HepG2 (cell line): ENCODE results near the gene ZNF621. TPM values are rescaled to one million over a fixed set of nuclear protein-coding genes. Genes with fewer than 3 reads are reported as not detected.

ENCODE experiments used
- BRD4 ChIP-seq: sonication (generic); formaldehyde crosslinking; IDR thresholded peaks from 2 replicates; pipeline ENCODE4 v1.4.0; 2020; ENCODE audit warnings: missing genetic modification reagents
- ELF4 ChIP-seq: sonication (generic); formaldehyde crosslinking; IDR thresholded peaks from 2 replicates; pipeline ENCODE4 v1.5.0; 2020; ENCODE audit warnings: missing genetic modification reagents, mild to moderate bottlenecking, moderate library complexity, borderline replicate concordance
- HMGXB3 ChIP-seq: sonication (generic); formaldehyde crosslinking; IDR thresholded peaks from 2 replicates; pipeline ENCODE4 v1.4.0; 2020; ENCODE audit warnings: missing genetic modification reagents, borderline replicate concordance
- HOXD1 ChIP-seq: sonication (generic); formaldehyde crosslinking; IDR thresholded peaks from 2 replicates; pipeline ENCODE4 v1.5.0; 2020; ENCODE audit warnings: missing genetic modification reagents
- PITX1 ChIP-seq: sonication (generic); formaldehyde crosslinking; IDR thresholded peaks from 2 replicates; pipeline ENCODE4 v1.5.1; 2020; ENCODE audit warnings: mild to moderate bottlenecking, missing genetic modification reagents
- TEF ChIP-seq: sonication (generic); formaldehyde crosslinking; IDR thresholded peaks from 2 replicates; pipeline ENCODE4 v1.5.0; 2020; ENCODE audit warnings: missing genetic modification reagents
- TSC22D2 ChIP-seq: sonication (generic); formaldehyde crosslinking; IDR thresholded peaks from 2 replicates; pipeline ENCODE4 v1.5.1; 2020; ENCODE audit warnings: missing genetic modification reagents, mild to moderate bottlenecking, borderline replicate concordance
- ZNF101 ChIP-seq: sonication (generic); formaldehyde crosslinking; IDR thresholded peaks from 2 replicates; pipeline ENCODE4 v1.4.0; 2020; ENCODE audit warnings: mild to moderate bottlenecking, low read depth, missing genetic modification reagents, borderline replicate concordance
- ZNF232 ChIP-seq: sonication (generic); formaldehyde crosslinking; IDR thresholded peaks from 2 replicates; pipeline ENCODE4 v1.4.0; 2020; ENCODE audit warnings: missing genetic modification reagents, borderline replicate concordance
- ZNF580 ChIP-seq: IDR thresholded peaks from 2 replicates; pipeline ENCODE4 v1.6.1; 2016; ENCODE audit warnings: low read depth, borderline replicate concordance
- ZNF687 ChIP-seq: sonication (generic); formaldehyde crosslinking; IDR thresholded peaks from 2 replicates; pipeline ENCODE4 v1.5.1; 2020; ENCODE audit warnings: mild to moderate bottlenecking, missing genetic modification reagents, moderate library complexity
- polyA plus RNA-seq, 8 experiments: library from polyadenylated mRNA; depleted of rRNA in 3 of 8; stranded (reverse) in 7 of 8; unstranded in 1 of 8; fragments of >200 nt; fragmentation: Illumina TruSeq in 4 of 8; extraction: Trizol in 4 of 8; gene quantifications; 2 replicates each; pipeline versions ENCODE4 v1.2.1 to v1.2.3, GENCODE V29; 2011 to 2016; ENCODE audit warnings: low read depth in 4 of 8, missing spikeins in 1 of 8, mixed read lengths in 1 of 8; ENCODE audit not compliant: insufficient read depth in 1 of 8
- total RNA-seq, 5 experiments: library from RNA; depleted of rRNA; stranded (reverse); fragments of >200 nt; fragmentation: Illumina TruSeq; extraction: Trizol; gene quantifications; 2 replicates each; pipeline ENCODE4 v1.2.3, GENCODE V29; 2016; ENCODE audit warnings: low read depth in 1 of 5
- TF ChIP-seq, protein P1 (sequence below): sonication (generic); formaldehyde crosslinking; IDR thresholded peaks from 2 replicates; pipeline ENCODE4 v1.4.0; 2020; ENCODE audit warnings: mild to moderate bottlenecking, missing genetic modification reagents

Gene ZNF621
- total and polyA plus RNA-seq, 2 of the 13 experiments (the other 11 are each of a cell fraction or from before 2014, with no cell fraction given): 13.2 to 14.9 TPM

DNA sequence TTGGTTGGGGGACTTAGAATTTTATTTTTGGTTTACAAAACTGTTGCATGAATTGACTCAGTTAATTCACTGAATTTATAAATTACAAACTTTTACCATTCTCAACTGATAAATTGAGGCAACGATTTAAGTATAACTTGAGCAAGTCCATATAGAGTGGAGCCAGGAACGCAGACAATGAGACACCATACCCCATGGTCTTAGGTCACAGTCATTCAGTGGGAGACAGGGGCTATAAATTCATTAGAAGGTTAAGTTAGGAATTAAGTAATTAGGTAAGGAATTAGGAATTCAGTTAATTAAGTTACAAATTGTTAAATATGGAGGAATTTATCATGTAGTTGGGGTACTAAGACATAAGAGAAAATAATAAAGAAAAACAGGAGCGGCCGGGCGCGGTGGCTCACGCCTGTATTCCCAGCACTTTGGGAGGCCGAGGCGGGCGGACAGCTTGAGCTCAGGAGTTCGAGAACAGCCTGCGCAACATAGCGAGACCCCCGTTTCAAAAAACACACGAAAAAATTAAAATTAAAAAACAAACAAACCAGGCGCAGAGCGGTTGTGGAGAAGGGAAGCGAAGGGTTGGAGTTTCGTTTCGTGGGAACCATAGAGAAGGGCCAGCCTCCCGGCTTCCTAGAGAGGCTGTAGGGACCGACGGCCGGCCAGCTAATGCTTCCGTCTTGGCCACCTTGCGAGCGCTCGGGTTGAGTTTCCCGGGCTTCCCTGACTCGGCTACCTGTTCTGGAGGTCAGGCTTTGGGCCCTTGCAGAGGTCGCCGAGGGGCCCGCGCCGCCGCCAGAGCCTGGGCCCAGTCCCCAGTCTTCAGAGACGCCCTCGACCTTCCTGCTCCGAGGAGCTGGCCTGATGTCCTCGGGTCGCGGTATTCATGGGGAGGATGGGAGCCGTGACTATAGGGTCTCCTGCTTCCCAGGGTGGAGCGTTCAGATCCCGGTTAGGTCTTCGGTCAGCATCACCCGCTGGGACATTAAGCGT is 48.0 kb upstream of the ZNF621 start, which contains the start of gene ZNF619 (continued):
- TF ChIP-seq ZNF687 (peak; percentile 82), ZNF580 (CRISPR knock-in tag) (no peak), ZNF232 (CRISPR knock-in tag) (peak; percentile 52; the same call in 1 of the 2 replicates), HOXD1 (no peak), PITX1 (0 out of 2 replicates have a peak, but pooled peaks have one; percentile 23), TSC22D2 (CRISPR knock-in tag) (no peak), HMGXB3 (CRISPR knock-in tag) (no peak), TEF (CRISPR knock-in tag) (no peak), ELF4 (CRISPR knock-in tag) (peak; percentile 52; the same call in 1 of the 2 replicates), ZNF101 (CRISPR knock-in tag) (no peak), BRD4 (peak; percentile 38; the same call in 1 of the 2 replicates)
- TF ChIP-seq, protein P1, sequence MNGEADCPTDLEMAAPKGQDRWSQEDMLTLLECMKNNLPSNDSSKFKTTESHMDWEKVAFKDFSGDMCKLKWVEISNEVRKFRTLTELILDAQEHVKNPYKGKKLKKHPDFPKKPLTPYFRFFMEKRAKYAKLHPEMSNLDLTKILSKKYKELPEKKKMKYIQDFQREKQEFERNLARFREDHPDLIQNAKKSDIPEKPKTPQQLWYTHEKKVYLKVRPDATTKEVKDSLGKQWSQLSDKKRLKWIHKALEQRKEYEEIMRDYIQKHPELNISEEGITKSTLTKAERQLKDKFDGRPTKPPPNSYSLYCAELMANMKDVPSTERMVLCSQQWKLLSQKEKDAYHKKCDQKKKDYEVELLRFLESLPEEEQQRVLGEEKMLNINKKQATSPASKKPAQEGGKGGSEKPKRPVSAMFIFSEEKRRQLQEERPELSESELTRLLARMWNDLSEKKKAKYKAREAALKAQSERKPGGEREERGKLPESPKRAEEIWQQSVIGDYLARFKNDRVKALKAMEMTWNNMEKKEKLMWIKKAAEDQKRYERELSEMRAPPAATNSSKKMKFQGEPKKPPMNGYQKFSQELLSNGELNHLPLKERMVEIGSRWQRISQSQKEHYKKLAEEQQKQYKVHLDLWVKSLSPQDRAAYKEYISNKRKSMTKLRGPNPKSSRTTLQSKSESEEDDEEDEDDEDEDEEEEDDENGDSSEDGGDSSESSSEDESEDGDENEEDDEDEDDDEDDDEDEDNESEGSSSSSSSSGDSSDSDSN: peak; percentile 56; the same call in 1 of the 2 replicates
